Fibroblast of skin of left quadriceps (primary cell): Measurements from ENCODE around the gene MIA.
A peak's percentile ranks its signal among the peaks of the same experiment; 100 is the strongest.
"Not testable (repeated sequence)": the region's sequence is repeated elsewhere in the genome, so short reads cannot be mapped to it uniquely, and the experiment has no call there.

Source experiments
- DNase-seq, 2 experiments: peaks; one replicate each; pipeline ENCODE4 v3.0.0-alpha.2; 2013; ENCODE audit warnings: low read depth in 2 of 2

MIA gene

GRCh38 chr19:40777937-40778705 lies 2.8 kb downstream of the MIA start, which contains the start of gene RAB4B:
RAB4B (plus strand) TSS chr19:40778247; CDS start chr19:40778376, 129 bp downstream.
- peak; percentile 99 for DNase-seq

- no peak for DNase-seq
These were observed 3.5 kb downstream of the MIA start for GRCh38 chr19:40778706-40779284.

GRCh38 chr19:40780582-40780981 lies 5.3 kb downstream of the MIA start:
- no peak for DNase-seq

- no peak for DNase-seq
These were observed 5.8 kb downstream of the MIA start for GRCh38 chr19:40781140-40781539.

GRCh38 chr19:40783711-40784110 lies 8.4 kb downstream of the MIA start:
- DNase-seq = no peak

GRCh38 chr19:40784146-40784545 lies 8.8 kb downstream of the MIA start:
- not testable (repeated sequence) for DNase-seq

GRCh38 chr19:40785526-40785925 lies 10.2 kb downstream of the MIA start:
- DNase-seq = no peak

GRCh38 chr19:40786060-40787037 lies 11.0 kb downstream of the MIA start:
- no peak for DNase-seq

- DNase-seq = no peak
These were observed 16.0 kb downstream of the MIA start for GRCh38 chr19:40791349-40791748.

GRCh38 chr19:40791996-40792395 lies 16.7 kb downstream of the MIA start:
- DNase-seq = no peak

GRCh38 chr19:40797166-40797962 lies 22.0 kb downstream of the MIA start:
- DNase-seq = no peak

GRCh38 chr19:40797963-40798682 lies 22.8 kb downstream of the MIA start:
- DNase-seq = no peak

- DNase-seq = peak; percentile 100
These were observed 23.6 kb downstream of the MIA start, which contains the start of gene EGLN2 for GRCh38 chr19:40798683-40799557. EGLN2 (plus strand) TSS chr19:40799191; CDS start chr19:40800573, 1,382 bp downstream.

- DNase-seq = no peak
These were observed 24.4 kb downstream of the MIA start for GRCh38 chr19:40799558-40800338.

GRCh38 chr19:40800339-40800996 lies 25.1 kb downstream of the MIA start:
- DNase-seq = no peak

GRCh38 chr19:40800997-40801377 lies 25.7 kb downstream of the MIA start:
- DNase-seq = no peak

- no peak for DNase-seq
These were observed 26.3 kb downstream of the MIA start for GRCh38 chr19:40801426-40802299.
